Bone marrow (tissue), 2 donors: ENCODE data around the gene MRPL23.

Experiments
- DNase-seq, 2 donors: peaks; one replicate each; lab custom pipeline; 2025; lab: John Stamatoyannopoulos, UW

The MRPL23 gene

DNA sequence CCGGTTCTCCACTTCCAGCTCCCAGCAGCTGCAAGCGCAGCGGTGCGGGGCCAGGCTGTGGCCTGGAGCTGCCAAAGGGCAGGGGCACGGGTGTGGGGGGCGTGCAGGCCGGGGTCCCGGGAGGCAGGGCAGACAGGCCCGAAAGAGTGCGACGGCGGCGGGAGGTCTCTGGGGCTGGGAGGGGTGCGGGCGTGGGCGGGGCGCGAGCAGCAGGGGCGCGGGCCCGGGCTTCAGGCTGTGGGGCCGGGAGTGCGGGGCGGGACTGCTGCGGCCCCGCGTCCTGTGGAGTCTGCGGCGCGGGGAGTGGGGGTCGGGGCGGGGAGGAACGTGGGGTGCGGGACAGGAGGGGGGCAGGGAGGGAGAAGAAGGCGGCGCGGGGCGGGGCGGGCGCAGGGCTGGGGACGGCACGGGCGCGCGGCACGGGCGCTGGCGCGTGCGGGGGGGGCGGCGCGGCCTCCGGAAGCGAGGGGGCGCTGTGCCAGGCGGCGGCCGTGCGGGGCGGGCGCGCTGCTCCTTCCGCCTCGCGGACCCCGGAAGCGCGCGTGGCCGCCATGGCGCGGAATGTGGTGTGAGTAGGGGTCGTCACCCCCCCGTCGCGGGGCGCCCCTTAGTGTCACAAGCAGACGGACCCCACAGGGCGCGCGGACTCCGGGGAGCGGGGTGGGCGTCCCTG is at the start of gene MRPL23:
Gene MRPL23, plus strand, starts transcription at position 521 of the 673 bp plus-strand sequence. Its CDS starts 31 bp downstream, at position 552.
- no peak for DNase-seq

DNA sequence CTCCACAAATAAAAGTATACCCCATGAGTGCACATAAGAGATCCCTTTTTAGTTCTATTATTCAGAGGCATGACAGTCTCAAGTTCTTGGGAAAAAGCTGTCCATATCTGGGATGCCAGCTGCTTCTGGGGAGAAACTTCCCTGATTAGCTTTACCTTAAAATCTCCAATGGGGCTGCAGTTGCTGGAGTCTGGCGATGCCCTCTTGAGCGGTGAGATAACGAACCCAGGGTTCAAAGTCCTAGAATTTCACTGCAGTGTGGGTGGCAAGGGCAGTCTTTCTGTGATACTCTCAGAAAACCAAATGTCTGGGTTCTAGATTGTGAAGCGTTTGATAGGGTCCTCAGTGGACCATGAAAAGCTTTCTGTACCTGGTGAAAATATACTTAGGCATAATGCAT is 48.0 kb upstream of the MRPL23 start:
- DNase-seq = no peak

DNA sequence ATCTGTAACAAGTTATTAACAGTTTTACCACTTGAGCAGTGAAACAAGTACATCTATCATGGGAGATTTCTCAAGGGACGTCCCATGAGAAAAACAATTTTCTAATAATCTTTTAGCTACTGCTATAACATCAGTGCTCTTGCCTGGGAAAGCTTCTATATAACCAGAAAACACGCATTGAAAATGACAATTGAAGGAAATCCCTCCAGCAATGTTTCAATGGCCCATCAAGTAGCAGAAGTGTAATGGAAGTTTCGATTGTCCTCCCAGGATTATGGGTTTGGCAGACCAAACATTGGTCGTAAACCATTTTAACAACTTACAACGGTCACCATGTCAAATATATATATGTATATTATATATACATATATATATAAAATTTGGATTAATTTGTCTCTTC is 47.4 kb upstream of the MRPL23 start:
- DNase-seq = no peak

GRCh38 chr11:1906181-1906580 is 41.0 kb upstream of the MRPL23 start:
- DNase-seq = peak in 1 of 2 donors; percentile 38

DNA sequence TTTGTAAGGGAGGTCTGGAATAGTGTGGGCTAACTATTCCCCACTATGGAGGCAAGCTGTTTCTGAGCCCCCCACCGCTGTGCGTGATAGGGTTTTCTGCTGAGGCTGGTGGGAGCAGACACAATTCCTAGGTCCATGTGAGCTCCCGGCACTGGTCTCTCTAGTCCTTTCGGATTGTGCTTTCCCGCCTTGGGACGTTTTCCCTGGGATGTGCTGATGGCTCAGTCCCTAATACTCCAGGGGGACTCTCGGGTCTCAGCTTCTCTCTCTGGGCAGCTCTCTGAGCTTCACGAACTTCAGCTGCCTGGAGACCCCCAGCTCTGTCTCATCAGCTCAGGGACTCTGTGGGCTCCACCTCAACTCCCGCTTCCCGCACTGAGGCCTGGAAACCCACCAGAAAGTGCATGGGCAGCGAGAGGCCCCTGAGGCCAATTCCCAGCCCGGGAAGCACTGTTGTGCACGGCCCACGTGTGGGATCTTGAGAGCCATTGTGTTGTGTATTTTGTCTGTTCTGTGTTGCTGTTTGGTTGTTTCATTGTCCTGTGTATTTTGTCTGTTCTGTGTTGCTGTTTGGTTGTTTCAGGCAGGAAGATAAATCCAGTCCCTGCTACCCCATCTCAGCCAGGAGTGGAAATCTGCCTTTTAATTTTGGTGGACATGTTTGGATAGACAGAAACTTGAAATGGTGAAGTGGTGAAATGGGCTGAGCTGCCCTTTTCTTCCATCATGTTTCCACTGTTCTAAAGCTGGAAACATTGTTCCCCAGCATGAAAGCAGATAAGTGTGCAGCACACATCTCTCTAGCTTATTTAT is 40.3 kb upstream of the MRPL23 start:
- no peak for DNase-seq

- DNase-seq = peak in 1 of 2 donors; percentile 46
Observed at GRCh38 chr11:1908618-1909017, 38.5 kb upstream of the MRPL23 start.

GRCh38 chr11:1909524-1909923 is 37.6 kb upstream of the MRPL23 start:
- DNase-seq = no peak

DNA sequence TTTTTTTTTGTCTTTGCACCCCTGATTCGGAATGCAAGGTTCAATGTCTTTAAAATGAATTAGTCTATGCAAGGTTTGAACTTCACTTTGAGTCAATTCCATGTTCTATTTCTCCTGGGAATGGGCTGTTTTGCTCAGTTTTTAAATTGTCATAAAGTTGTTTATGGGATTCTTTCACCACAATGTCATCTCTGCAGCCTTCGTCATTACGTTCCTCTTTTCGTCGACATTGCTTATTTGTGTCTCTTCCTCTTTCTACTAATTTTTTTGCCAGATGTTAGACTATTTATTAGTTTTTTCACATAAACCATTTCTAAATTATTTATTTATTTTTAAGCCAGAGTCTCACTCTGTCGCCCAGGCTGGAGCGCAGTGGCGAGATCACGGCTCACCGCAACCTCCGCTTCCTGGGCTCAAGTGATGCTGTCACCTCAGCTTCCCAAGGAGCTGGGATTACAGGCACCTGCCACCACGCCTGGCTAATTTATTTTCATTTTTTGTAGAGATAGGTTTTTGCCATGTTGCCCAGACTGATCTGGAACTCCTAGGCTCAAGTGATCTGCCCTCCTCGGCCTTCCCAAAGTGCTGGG is 34.7 kb upstream of the MRPL23 start:
- peak in 1 of 2 donors; percentile 61 for DNase-seq

GRCh38 chr11:1913271-1914060 is 33.7 kb upstream of the MRPL23 start:
- DNase-seq = no peak

DNA sequence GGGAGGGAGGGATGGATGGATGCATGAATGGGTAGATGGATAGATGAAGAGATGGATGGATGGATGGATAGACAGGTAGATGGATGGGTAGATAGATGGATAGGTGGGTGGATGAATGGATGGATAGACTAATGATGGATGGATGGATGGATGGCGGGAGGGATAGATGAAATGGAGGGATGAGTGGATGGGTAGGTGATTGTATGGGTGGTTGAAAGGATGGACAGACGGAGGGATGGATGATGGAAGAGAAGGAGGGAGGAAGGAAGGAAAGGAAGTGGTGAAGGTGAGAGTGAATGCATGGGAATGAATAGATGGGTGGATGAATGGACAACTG is 31.4 kb upstream of the MRPL23 start:
- DNase-seq = no peak

- DNase-seq = no peak
Observed at GRCh38 chr11:1916132-1916985, 30.8 kb upstream of the MRPL23 start.

- no peak for DNase-seq
Observed at GRCh38 chr11:1916986-1917522, 30.1 kb upstream of the MRPL23 start.

- no peak for DNase-seq
Observed at GRCh38 chr11:1917523-1918435, 29.4 kb upstream of the MRPL23 start.

- DNase-seq = no peak
Observed at GRCh38 chr11:1918436-1919315, 28.5 kb upstream of the MRPL23 start.

- DNase-seq = no peak
Observed at GRCh38 chr11:1919391-1920127, 27.6 kb upstream of the MRPL23 start, which contains the start of gene TNNT3. Gene TNNT3, plus strand, starts transcription at chr11:1919703. Its CDS starts 3,172 bp downstream, at chr11:1922875.

DNA sequence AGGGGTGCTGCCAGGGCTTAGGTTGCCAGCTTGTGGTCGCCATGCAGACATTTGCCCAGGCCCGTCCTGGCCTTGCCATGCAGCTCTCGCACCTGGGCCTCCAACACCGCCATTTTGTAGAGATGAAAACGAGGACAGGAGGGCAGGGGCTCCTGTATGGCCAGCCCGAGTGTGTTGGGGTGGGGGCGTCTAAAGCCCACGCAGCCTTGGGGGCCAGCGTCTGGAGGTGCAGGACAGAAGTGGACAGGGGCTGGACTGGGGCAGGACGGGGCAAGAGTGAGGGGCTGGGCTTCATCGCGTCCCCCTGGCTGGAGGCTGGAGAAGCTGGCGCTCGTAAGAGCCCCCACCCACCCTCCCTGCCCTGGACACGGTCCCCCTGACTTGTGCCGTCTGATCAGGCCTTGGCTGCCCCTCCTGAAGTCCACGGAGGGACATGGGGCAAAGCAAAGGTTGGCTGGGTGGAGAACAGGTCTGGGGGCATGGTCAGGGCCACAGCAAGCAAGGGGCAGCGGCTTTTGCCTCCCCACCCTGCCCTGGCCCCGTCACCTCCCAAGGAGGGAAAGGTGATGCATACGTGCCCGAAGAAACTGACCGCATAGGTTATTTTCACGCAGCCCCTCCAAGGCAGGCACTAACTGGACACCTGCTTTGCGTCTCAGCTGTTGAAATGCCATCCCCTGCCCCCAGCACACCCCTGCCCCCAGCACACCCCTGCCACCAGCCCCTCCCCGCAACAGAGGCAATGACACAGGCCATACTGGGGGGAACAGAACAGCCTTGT is 26.8 kb upstream of the MRPL23 start:
- no peak for DNase-seq

DNA sequence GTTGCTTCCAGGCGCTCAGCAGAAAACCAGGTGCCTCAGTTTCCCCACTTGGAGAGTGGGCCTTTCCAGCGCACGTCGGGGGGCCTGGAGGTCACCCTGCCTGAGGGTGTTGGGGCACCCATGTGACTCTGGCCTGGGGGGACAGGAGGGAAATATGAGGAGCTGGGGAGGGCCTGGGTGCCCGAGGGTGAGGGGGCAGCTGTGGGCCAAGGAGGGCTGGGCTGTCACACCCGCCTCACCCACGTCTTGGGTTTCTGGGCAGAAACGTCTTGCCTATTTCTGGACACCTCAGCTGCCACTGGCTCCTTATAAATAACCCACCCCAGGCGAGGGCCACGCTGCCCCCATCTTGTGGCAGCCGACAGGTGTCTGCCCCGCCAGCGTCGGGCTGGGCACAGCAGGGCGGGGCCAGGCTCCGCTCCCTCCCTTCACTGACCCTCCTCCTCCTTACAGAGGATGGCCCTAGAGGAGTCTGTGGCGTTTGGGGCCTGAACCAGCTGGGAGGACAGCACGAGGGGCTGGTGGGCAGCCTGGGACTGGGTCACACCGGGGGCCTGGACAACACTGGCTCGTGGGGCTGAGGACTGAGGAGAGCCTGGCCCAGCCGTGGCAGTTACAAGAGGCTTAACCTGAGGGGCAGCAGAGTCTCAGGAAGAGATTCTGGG is 26.1 kb upstream of the MRPL23 start:
- DNase-seq = no peak
